SK-N-SH (cell line): ENCODE data around the gene NAT9. TPM values are rescaled to one million over a fixed set of nuclear protein-coding genes. Genes with fewer than 3 reads are reported as not detected.

Source experiments
- CTCF ChIA-PET: fragments of 300-600, 350-600 bp; formaldehyde crosslinking; extraction: SDS; loops from one replicate; lab custom pipeline; 2021; lab: Yijun Ruan, JAX
- POLR2A ChIA-PET: fragments of 350-600 bp; sonication (Branson Sonifier 250); formaldehyde crosslinking; extraction: SDS; loops from one replicate; lab custom pipeline; 2020; ENCODE audit warnings: antibody characterized with exemption, inconsistent platforms; lab: Yijun Ruan, JAX
- DNase-seq: peaks from one replicate; pipeline ENCODE4 v3.0.0; 2012
- H2AFZ ChIP-seq: fragments of 200-600 bp; sonication (generic); 2 replicates; pipeline ENCODE4 v1.8.1; 2016; ENCODE audit warnings: antibody characterized with exemption, mild to moderate bottlenecking, low read depth
- H3F3A ChIP-seq: fragments of 200-600 bp; sonication (generic); replicated peaks from 2 replicates; pipeline ENCODE3; 2016; ENCODE audit warnings: antibody characterized with exemption, mild to moderate bottlenecking; ENCODE audit not compliant: insufficient read depth
- H3K27ac ChIP-seq, 2 experiments: fragments of 200-500 bp in 1 of 2; fragments of 200-600 bp in 1 of 2; sonication (Bioruptor generic) in 1 of 2; sonication (generic), shearing (Covaris generic) in 1 of 2; 2 replicates each; pipeline versions ENCODE4 v1.5.1 to v1.6.1; 2014 to 2016; ENCODE audit warnings: low read depth in 2 of 2, inconsistent platforms in 1 of 2, low read length in 1 of 2, mild to moderate bottlenecking in 1 of 2, mixed read lengths in 1 of 2
- H3K27me3 ChIP-seq: fragments of 200-600 bp; sonication (generic), shearing (Covaris generic); 2 replicates; pipeline ENCODE4 v1.6.1; 2016; ENCODE audit warnings: mixed run types; ENCODE audit not compliant: insufficient read depth
- H3K36me3 ChIP-seq, 2 experiments: fragments of 200-500 bp in 1 of 2; fragments of 200-600 bp in 1 of 2; sonication (Bioruptor generic) in 1 of 2; sonication (generic) in 1 of 2; replicated peaks in 1 of 2; 2 replicates each; pipeline versions ENCODE3 to v1.5.1; 2014 to 2016; ENCODE audit warnings: low read length in 1 of 2, mild to moderate bottlenecking in 1 of 2; ENCODE audit not compliant: insufficient read depth in 2 of 2, control insufficient read depth in 1 of 2
- H3K4me1 ChIP-seq, 2 experiments: fragments of 200-500 bp in 1 of 2; fragments of 200-600 bp in 1 of 2; sonication (Bioruptor generic) in 1 of 2; sonication (generic), shearing (Covaris generic) in 1 of 2; 2 replicates each; pipeline versions ENCODE4 v1.5.1 to v1.6.1; 2014 to 2016; ENCODE audit warnings: low read depth in 1 of 2, low read length in 1 of 2, mixed run types in 1 of 2; ENCODE audit not compliant: insufficient read depth in 2 of 2, control insufficient read depth in 1 of 2
- H3K4me2 ChIP-seq: fragments of 200-600 bp; sonication (generic), shearing (Covaris generic); 2 replicates; pipeline ENCODE4 v1.6.1; 2017; ENCODE audit warnings: mixed run types
- H3K4me3 ChIP-seq, 2 experiments: fragments of 200-500 bp in 1 of 2; fragments of 200-600 bp in 1 of 2; sonication (Bioruptor generic) in 1 of 2; sonication (generic), shearing (Covaris generic) in 1 of 2; 2 replicates each; pipeline versions ENCODE4 v1.5.1 to v1.8.1; 2014 to 2016; ENCODE audit warnings: low read depth in 2 of 2, inconsistent platforms in 1 of 2, low read length in 1 of 2, mild to moderate bottlenecking in 1 of 2, mixed read lengths in 1 of 2, moderate library complexity in 1 of 2
- H3K79me2 ChIP-seq: fragments of 200-600 bp; sonication (generic); 2 replicates; pipeline ENCODE4 v1.8.1; 2017; ENCODE audit warnings: mild to moderate bottlenecking; ENCODE audit not compliant: insufficient read depth
- H3K9ac ChIP-seq: fragments of 200-600 bp; sonication (generic); 2 replicates; pipeline ENCODE4 v1.6.1; 2017; ENCODE audit warnings: mixed run types
- H3K9me2 ChIP-seq: fragments of 200-600 bp; sonication (generic); 2 replicates; pipeline ENCODE4 v1.6.1; 2017; ENCODE audit warnings: mixed run types
- H3K9me3 ChIP-seq: fragments of 200-600 bp; sonication (generic); 2 replicates; pipeline ENCODE4 v1.6.1; 2017; ENCODE audit warnings: mixed run types, mild to moderate bottlenecking, moderate library complexity
- H4K20me1 ChIP-seq: fragments of 200-600 bp; sonication (generic); 2 replicates; pipeline ENCODE4 v1.6.1; 2017; ENCODE audit warnings: mild to moderate bottlenecking, mixed run types; ENCODE audit not compliant: insufficient read depth
- EZH2phosphoT487 ChIP-seq: fragments of 200-600 bp; sonication (generic); IDR thresholded peaks from 2 replicates; pipeline ENCODE4 v1.6.1; 2017; ENCODE audit warnings: low read depth, mixed run types, mild to moderate bottlenecking, antibody characterized with exemption, moderate library complexity, borderline replicate concordance
- FOXM1 ChIP-seq: IDR thresholded peaks from 2 replicates; pipeline ENCODE4 v1.4.0; 2012; ENCODE audit warnings: low read depth, mild to moderate bottlenecking
- IRF3 ChIP-seq: fragments of 150-350 bp; IDR thresholded peaks from 2 replicates; pipeline ENCODE4 v1.6.1; 2016; ENCODE audit warnings: mild to moderate bottlenecking, low read depth, low read length
- MAX ChIP-seq: IDR thresholded peaks from 2 replicates; pipeline ENCODE4 v1.4.0; 2012; ENCODE audit warnings: low read depth
- NFIC ChIP-seq: IDR thresholded peaks from 2 replicates; pipeline ENCODE4 v1.4.0; 2012; ENCODE audit warnings: borderline replicate concordance
- NRF1 ChIP-seq: IDR thresholded peaks from 2 replicates; pipeline ENCODE4 v1.6.1; 2012; ENCODE audit warnings: low read depth, mild to moderate bottlenecking, low read length
- RCOR1 ChIP-seq: fragments of 150-350 bp; IDR thresholded peaks from 2 replicates; pipeline ENCODE4 v1.6.1; 2017; ENCODE audit warnings: antibody characterized with exemption, low read length
- REST ChIP-seq: IDR thresholded peaks from 2 replicates; pipeline ENCODE4 v1.6.1; 2012; ENCODE audit warnings: mild to moderate bottlenecking, low read depth, low read length, moderate library complexity
- RXRA ChIP-seq: IDR thresholded peaks from 2 replicates; pipeline ENCODE4 v1.4.0; 2012; ENCODE audit warnings: low read depth, mild to moderate bottlenecking, borderline replicate concordance
- SIN3A ChIP-seq: IDR thresholded peaks from 2 replicates; pipeline ENCODE4 v1.6.1; 2012; ENCODE audit warnings: low read depth, mild to moderate bottlenecking, low read length, moderate library complexity, borderline replicate concordance
- SMC3 ChIP-seq: IDR thresholded peaks from 2 replicates; pipeline ENCODE4 v1.6.1; 2012; ENCODE audit warnings: low read depth, low read length, improper control_type of control experiment
- USF1 ChIP-seq: IDR thresholded peaks from 2 replicates; pipeline ENCODE4 v1.4.0; 2012; ENCODE audit warnings: low read depth, borderline replicate concordance
- ZBTB33 ChIP-seq: IDR thresholded peaks from 2 replicates; pipeline ENCODE4 v1.4.0; 2012; ENCODE audit warnings: low read depth, borderline replicate concordance
- WGBS: methylation state at CpG from one replicate; pipeline ENCODE4 v1.1.6; 2017; ENCODE audit warnings: low lambda C conversion rate; 5-methylcytosine and 5-hydroxymethylcytosine counted together
- polyA plus RNA-seq, 3 experiments: library from polyadenylated mRNA; depleted of rRNA; stranded (reverse); fragments of >200 nt; gene quantifications; 2 replicates each; pipeline ENCODE4 v1.2.3, GENCODE V29; 2012

The NAT9 gene
- polyA plus RNA-seq, 1 of the 3 experiments (the other 2 are of a cell fraction): 117 TPM

- ChIA-PET POLR2A (interaction anchor here (0.9 to 1.8 kb wide), 3 partner anchors 13 to 16 kb away, joined by 4 to 6 read pairs (median 5); partner anchors contain the start of gene NAT9), CTCF (interaction anchor here (0.7 to 48.0 kb wide), 7 partner anchors 7 to 528 kb away, joined by 3 to 1361 read pairs (median 18); partner anchors contain the start of genes NAT9, NHERF1 and RAB37)
- no peaks in the 10 kb centered on the region for H3K9me2 ChIP-seq
- no peaks in the 10 kb centered on the region for H4K20me1 ChIP-seq
- peaks cover 9% of the 10 kb centered on the region; the same call in 1 of the 2 replicates for H3K79me2 ChIP-seq
- peaks cover 4% of the 10 kb centered on the region for H3F3A ChIP-seq
- H3K4me2 ChIP-seq: no peak overlapping the region
- no peaks in the 10 kb centered on the region for H3K9me3 ChIP-seq
- H3K4me3 ChIP-seq: no peak overlapping the region
- H2AFZ ChIP-seq: no peak overlapping the region
- peak; percentile 36 for DNase-seq
- no peak overlapping the region for H3K27ac ChIP-seq
- H3K9ac ChIP-seq: no peak overlapping the region
- H3K27me3 ChIP-seq: no peaks in the 10 kb centered on the region
- TF ChIP-seq IRF3 (no peak), MAX (no peak), NRF1 (no peak), SIN3A (no peak), RXRA (no peak), EZH2phosphoT487 (no peak), ZBTB33 (no peak), USF1 (no peak), REST (no peak), FOXM1 (no peak), NFIC (no peak), RCOR1 (no peak), SMC3 (no peak)
- WGBS: 94% methylated on average over 9 of the region's 11 CpGs
- H3K4me1 ChIP-seq: peaks cover 45 to 65% of the 10 kb centered on the region in 2 experiments; a peak in 3 of 4 replicates
- H3K36me3 ChIP-seq: no peaks in the 10 kb centered on the region
Observed at GRCh38 chr17:74761931-74762330, 14.2 kb downstream of the NAT9 start.
